Esophagus squamous epithelium (tissue), 4 donors: Measurements from ENCODE around the gene ZNF75A.

Experiments
- POLR2A ChIP-seq, 4 donors: fragments of 450-650 bp; IDR thresholded peaks; one replicate each; pipeline ENCODE4 v1.6.1; 2017; ENCODE audit warnings: antibody characterized with exemption in 4 of 4, mild to moderate bottlenecking in 4 of 4, moderate library complexity in 3 of 4
- TF ChIP-seq, protein P1 (sequence below), 6 experiments: fragments of 450-650 bp in 4 of 6; fragments of 200-600 bp in 2 of 6; sonication (generic) in 2 of 6; IDR thresholded peaks; one replicate each; pipeline ENCODE4 v1.5.1; 2016 to 2019; ENCODE audit warnings: antibody characterized with exemption in 6 of 6, mild to moderate bottlenecking in 4 of 6, moderate library complexity in 4 of 6

DNA sequence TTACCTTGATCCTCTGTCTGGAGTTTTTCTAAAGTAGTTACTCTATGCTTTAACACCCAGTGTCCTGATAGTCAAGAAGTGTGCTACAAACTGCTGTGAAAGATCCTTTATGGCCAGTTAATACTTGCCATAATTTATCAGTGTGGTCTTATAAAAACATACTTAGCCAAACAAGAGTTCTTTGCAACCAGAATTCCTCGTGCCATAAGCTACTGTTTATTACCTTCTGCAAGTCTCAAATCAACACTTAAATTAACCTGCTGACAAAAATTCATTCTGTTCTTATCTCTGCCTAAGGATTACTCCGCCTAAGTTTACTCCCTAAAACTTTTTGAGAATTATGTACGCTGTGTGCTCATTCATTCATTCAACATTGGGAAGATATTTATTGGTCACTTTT, 22.8 kb downstream of the ZNF75A start:
- TF ChIP-seq POLR2A (IDR thresholded peaks at IDR 0.05), result no peak
- TF ChIP-seq, protein P1, sequence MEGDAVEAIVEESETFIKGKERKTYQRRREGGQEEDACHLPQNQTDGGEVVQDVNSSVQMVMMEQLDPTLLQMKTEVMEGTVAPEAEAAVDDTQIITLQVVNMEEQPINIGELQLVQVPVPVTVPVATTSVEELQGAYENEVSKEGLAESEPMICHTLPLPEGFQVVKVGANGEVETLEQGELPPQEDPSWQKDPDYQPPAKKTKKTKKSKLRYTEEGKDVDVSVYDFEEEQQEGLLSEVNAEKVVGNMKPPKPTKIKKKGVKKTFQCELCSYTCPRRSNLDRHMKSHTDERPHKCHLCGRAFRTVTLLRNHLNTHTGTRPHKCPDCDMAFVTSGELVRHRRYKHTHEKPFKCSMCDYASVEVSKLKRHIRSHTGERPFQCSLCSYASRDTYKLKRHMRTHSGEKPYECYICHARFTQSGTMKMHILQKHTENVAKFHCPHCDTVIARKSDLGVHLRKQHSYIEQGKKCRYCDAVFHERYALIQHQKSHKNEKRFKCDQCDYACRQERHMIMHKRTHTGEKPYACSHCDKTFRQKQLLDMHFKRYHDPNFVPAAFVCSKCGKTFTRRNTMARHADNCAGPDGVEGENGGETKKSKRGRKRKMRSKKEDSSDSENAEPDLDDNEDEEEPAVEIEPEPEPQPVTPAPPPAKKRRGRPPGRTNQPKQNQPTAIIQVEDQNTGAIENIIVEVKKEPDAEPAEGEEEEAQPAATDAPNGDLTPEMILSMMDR (IDR thresholded peaks at IDR 0.05), result no peak
